ENCODE results near the gene BTAF1.
"Not testable (repeated sequence)": the region's sequence is repeated elsewhere in the genome, so short reads cannot be mapped to it uniquely, and the experiment has no call there.

BTAF1 gene

GRCh38 chr10:91923371-91924211 lies at the start of gene BTAF1:
Gene BTAF1 (plus strand): TSS chr10:91923770. CDS start chr10:91924077, 307 bp downstream.
- peak; percentile 79 to 84 for DNase-seq (ENCODE audit: low read depth in 2 of 2)

- DNase-seq (ENCODE audit: low read depth in 2 of 2), result no peak
These were observed 48.4 kb upstream of the BTAF1 start for GRCh38 chr10:91875156-91875555.

- no peak for DNase-seq (ENCODE audit: low read depth in 2 of 2)
These were observed 47.8 kb upstream of the BTAF1 start for GRCh38 chr10:91875779-91876178.

GRCh38 chr10:91879515-91880170 lies 43.9 kb upstream of the BTAF1 start:
- DNase-seq (ENCODE audit: low read depth in 2 of 2), result no peak

GRCh38 chr10:91880310-91880709 lies 43.3 kb upstream of the BTAF1 start:
- no peak for DNase-seq (ENCODE audit: low read depth in 2 of 2)

- no peak for DNase-seq (ENCODE audit: low read depth in 2 of 2)
These were observed 39.8 kb upstream of the BTAF1 start for GRCh38 chr10:91883549-91884444.

- no peak for DNase-seq (ENCODE audit: low read depth in 2 of 2)
These were observed 39.0 kb upstream of the BTAF1 start for GRCh38 chr10:91884536-91884935.

GRCh38 chr10:91885362-91886079 lies 38.0 kb upstream of the BTAF1 start:
- DNase-seq (ENCODE audit: low read depth in 2 of 2), result no peak

GRCh38 chr10:91886954-91887271 lies 36.7 kb upstream of the BTAF1 start:
- no peak for DNase-seq (ENCODE audit: low read depth in 2 of 2)

- DNase-seq (ENCODE audit: low read depth in 2 of 2), result peak in 1 of 2 donors; percentile 5
These were observed 36.1 kb upstream of the BTAF1 start for GRCh38 chr10:91887272-91888076.

- DNase-seq (ENCODE audit: low read depth in 2 of 2), result no peak
These were observed 32.2 kb upstream of the BTAF1 start for GRCh38 chr10:91891125-91892001.

GRCh38 chr10:91893051-91893450 lies 30.5 kb upstream of the BTAF1 start:
- DNase-seq (ENCODE audit: low read depth in 2 of 2), result no peak

- DNase-seq (ENCODE audit: low read depth in 2 of 2), result not testable (repeated sequence)
These were observed 29.3 kb upstream of the BTAF1 start for GRCh38 chr10:91894261-91894685.

- no peak for DNase-seq (ENCODE audit: low read depth in 2 of 2)
These were observed 27.3 kb upstream of the BTAF1 start for GRCh38 chr10:91896212-91896756.

GRCh38 chr10:91897421-91897820 lies 26.1 kb upstream of the BTAF1 start:
- DNase-seq (ENCODE audit: low read depth in 2 of 2), result no peak

GRCh38 chr10:91901784-91902677 lies 21.5 kb upstream of the BTAF1 start:
- DNase-seq (ENCODE audit: low read depth in 2 of 2), result peak; percentile 21 to 39

GRCh38 chr10:91907033-91907594 lies 16.5 kb upstream of the BTAF1 start:
- DNase-seq (ENCODE audit: low read depth in 2 of 2), result no peak

GRCh38 chr10:91907914-91908336 lies 15.6 kb upstream of the BTAF1 start:
- no peak for DNase-seq (ENCODE audit: low read depth in 2 of 2)

Measured in stimulated activated CD8-positive, alpha-beta memory T cell treated with anti-CD3 and anti-CD28 coated beads, Interleukin-2, amount 100 ng/mL, for 1 hour (primary cell).